Panc1 (cell line): ENCODE data around the gene RABL3.

Experiments
- CTCF ChIP-seq: fragments of 450-650 bp; IDR thresholded peaks from 2 replicates; pipeline ENCODE4 v1.5.1; 2017; ENCODE audit warnings: mild to moderate bottlenecking
- POLR2AphosphoS5 ChIP-seq: IDR thresholded peaks from 2 replicates; pipeline ENCODE4 v1.6.1; 2012; ENCODE audit warnings: mild to moderate bottlenecking, low read depth, low read length, moderate library complexity
- SIN3A ChIP-seq: IDR thresholded peaks from 2 replicates; pipeline ENCODE4 v1.6.1; 2012; ENCODE audit warnings: low read depth, mild to moderate bottlenecking, low read length, moderate library complexity, borderline replicate concordance; ENCODE audit not compliant: insufficient read depth
- TCF7L2 ChIP-seq: IDR thresholded peaks from 2 replicates; pipeline ENCODE4 v1.6.1; 2011; ENCODE audit warnings: mild to moderate bottlenecking, low read depth, low read length, inconsistent platforms
- TF ChIP-seq, protein P1 (sequence below), 2 experiments: IDR thresholded peaks; 2 replicates each; pipeline ENCODE4 v1.6.1; 2011 to 2012; ENCODE audit warnings: low read depth in 2 of 2, control low read depth in 1 of 2, low read length in 1 of 2, mild to moderate bottlenecking in 1 of 2, moderate library complexity in 1 of 2; ENCODE audit not compliant: insufficient read depth in 1 of 2

DNA sequence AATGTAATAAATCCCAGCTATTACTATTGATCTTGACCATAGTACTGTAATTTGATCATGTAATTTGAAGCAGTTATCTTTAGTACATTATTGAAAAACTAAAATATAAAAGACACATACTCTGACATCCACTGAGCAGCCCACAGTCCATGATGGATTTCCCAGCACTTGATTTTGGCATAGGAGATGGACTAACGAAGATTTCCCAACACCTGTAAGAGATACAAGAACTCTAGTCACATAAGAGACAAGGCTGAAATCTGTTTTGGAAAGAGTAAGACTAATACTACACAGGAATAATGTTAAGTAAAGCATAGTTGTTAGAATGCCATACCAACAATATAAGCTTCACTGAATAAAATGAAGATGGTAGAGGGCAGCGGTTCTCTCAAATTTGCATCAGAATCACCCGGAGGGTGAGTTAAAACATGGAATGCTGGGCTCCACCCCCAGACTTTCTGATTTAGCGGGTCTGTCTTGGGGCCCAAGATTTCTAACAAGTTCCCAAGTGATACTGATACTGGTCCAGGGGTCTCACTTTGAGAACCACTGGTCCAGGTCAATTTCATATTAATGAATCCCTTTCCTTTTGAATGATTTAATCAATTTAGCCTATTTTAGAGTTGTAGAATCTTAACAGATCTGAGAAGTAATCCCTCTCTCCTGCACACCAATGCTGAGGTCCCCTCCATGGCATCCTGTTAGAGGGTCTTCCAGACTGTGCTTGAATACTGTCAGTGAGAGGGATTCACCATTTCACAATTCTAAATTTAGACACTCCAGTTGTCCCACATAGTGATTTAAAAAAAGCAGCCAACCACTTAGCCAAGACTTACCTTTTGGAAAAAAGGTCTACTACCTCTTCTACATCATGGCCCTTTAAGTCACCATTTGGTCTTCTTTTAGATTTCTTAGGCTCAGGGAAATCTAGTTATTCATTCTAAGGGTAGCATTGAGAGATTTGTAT lies 11.5 kb downstream of the RABL3 start:
- TF ChIP-seq CTCF: no peak
- no peak for TF ChIP-seq POLR2AphosphoS5
- TF ChIP-seq TCF7L2: no peak
- TF ChIP-seq SIN3A: no peak
- TF ChIP-seq, protein P1, sequence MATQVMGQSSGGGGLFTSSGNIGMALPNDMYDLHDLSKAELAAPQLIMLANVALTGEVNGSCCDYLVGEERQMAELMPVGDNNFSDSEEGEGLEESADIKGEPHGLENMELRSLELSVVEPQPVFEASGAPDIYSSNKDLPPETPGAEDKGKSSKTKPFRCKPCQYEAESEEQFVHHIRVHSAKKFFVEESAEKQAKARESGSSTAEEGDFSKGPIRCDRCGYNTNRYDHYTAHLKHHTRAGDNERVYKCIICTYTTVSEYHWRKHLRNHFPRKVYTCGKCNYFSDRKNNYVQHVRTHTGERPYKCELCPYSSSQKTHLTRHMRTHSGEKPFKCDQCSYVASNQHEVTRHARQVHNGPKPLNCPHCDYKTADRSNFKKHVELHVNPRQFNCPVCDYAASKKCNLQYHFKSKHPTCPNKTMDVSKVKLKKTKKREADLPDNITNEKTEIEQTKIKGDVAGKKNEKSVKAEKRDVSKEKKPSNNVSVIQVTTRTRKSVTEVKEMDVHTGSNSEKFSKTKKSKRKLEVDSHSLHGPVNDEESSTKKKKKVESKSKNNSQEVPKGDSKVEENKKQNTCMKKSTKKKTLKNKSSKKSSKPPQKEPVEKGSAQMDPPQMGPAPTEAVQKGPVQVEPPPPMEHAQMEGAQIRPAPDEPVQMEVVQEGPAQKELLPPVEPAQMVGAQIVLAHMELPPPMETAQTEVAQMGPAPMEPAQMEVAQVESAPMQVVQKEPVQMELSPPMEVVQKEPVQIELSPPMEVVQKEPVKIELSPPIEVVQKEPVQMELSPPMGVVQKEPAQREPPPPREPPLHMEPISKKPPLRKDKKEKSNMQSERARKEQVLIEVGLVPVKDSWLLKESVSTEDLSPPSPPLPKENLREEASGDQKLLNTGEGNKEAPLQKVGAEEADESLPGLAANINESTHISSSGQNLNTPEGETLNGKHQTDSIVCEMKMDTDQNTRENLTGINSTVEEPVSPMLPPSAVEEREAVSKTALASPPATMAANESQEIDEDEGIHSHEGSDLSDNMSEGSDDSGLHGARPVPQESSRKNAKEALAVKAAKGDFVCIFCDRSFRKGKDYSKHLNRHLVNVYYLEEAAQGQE (IDR thresholded peaks at IDR 0.05; ENCODE audit: insufficient read depth in 1 of 2, low read depth in 2 of 2, low read length in 1 of 2): no peak
